HepG2 (cell line): ENCODE measurements around the gene TAF8. TPM values are rescaled to one million over a fixed set of nuclear protein-coding genes. Genes with fewer than 3 reads are reported as not detected.

Experiments
- AKAP8 ChIP-seq: sonication (generic); formaldehyde crosslinking; IDR thresholded peaks from 2 replicates; pipeline ENCODE4 v1.5.1; 2020; ENCODE audit warnings: mild to moderate bottlenecking, missing genetic modification reagents
- CREB1 ChIP-seq, 2 experiments: fragments of 450-650 bp in 1 of 2; IDR thresholded peaks; 2 replicates each; pipeline ENCODE4 v1.6.1; 2016 to 2017; ENCODE audit warnings: control low read depth in 1 of 2, mild to moderate bottlenecking in 1 of 2, missing compliant biosample characterization in 1 of 2, missing genetic modification characterization in 1 of 2
- FOXA1 ChIP-seq, 2 experiments: fragments of 450-650 bp in 1 of 2; sonication (generic) in 1 of 2; formaldehyde crosslinking in 1 of 2; IDR thresholded peaks; 2 replicates each; pipeline versions ENCODE4 v1.4.0 to v1.6.1; 2016 to 2020; ENCODE audit warnings: missing genetic modification reagents in 1 of 2
- FOXA3 ChIP-seq: IDR thresholded peaks from 2 replicates; pipeline ENCODE4 v1.6.1; 2016; ENCODE audit warnings: missing genetic modification reagents, missing compliant biosample characterization
- FOXO1 ChIP-seq: sonication (generic); formaldehyde crosslinking; IDR thresholded peaks from 2 replicates; pipeline ENCODE4 v1.4.0; 2020; ENCODE audit warnings: missing genetic modification reagents
- HCFC1 ChIP-seq: fragments of 150-350 bp; IDR thresholded peaks from 2 replicates; pipeline ENCODE4 v1.6.1; 2014; ENCODE audit warnings: low read depth, low read length
- HHEX ChIP-seq: IDR thresholded peaks from 2 replicates; pipeline ENCODE4 v1.6.1; 2016; ENCODE audit warnings: control low read depth
- JDP2 ChIP-seq: sonication (generic); formaldehyde crosslinking; IDR thresholded peaks from 2 replicates; pipeline ENCODE4 v1.8.1; 2022; ENCODE audit warnings: missing genetic modification reagents, borderline replicate concordance
- JUN ChIP-seq: sonication (generic); formaldehyde crosslinking; IDR thresholded peaks from 2 replicates; pipeline ENCODE4 v1.4.0; 2020; ENCODE audit warnings: mild to moderate bottlenecking, missing genetic modification reagents
- KDM4B ChIP-seq: sonication (generic); formaldehyde crosslinking; IDR thresholded peaks from 2 replicates; pipeline ENCODE4 v1.4.0; 2020; ENCODE audit warnings: missing genetic modification reagents
- KLF11 ChIP-seq: IDR thresholded peaks from 2 replicates; pipeline ENCODE4 v1.6.1; 2016; ENCODE audit warnings: missing compliant biosample characterization
- MAFF ChIP-seq: IDR thresholded peaks from 2 replicates; pipeline ENCODE4 v1.6.1; 2011; ENCODE audit warnings: low read depth, low read length, improper control_type of control experiment
- MAFK ChIP-seq, 2 experiments: IDR thresholded peaks in 1 of 2; conservative IDR thresholded peaks in 1 of 2; 2 replicates each; pipeline ENCODE4 v1.6.1; 2011; ENCODE audit warnings: improper control_type of control experiment in 2 of 2, low read length in 2 of 2
- NR2F2 ChIP-seq: IDR thresholded peaks from 2 replicates; pipeline ENCODE4 v1.6.1; 2012; ENCODE audit warnings: low read depth, inconsistent platforms, borderline replicate concordance
- PPARG ChIP-seq: conservative IDR thresholded peaks from 2 replicates; pipeline ENCODE4 v1.6.1; 2016; ENCODE audit warnings: missing biosample characterization, missing genetic modification reagents
- PRMT3 ChIP-seq: sonication (generic); formaldehyde crosslinking; IDR thresholded peaks from 2 replicates; pipeline ENCODE4 v1.8.1; 2022; ENCODE audit warnings: low read depth, mild to moderate bottlenecking, moderate library complexity, missing genetic modification reagents, borderline replicate concordance
- RARA ChIP-seq: IDR thresholded peaks from 2 replicates; pipeline ENCODE4 v1.6.1; 2016; ENCODE audit warnings: missing genetic modification reagents, missing compliant biosample characterization
- RBM39 ChIP-seq: fragments of 200-400 bp; formaldehyde crosslinking; IDR thresholded peaks from one replicate; pipeline ENCODE4 v1.6.1; 2018; ENCODE audit warnings: antibody characterized with exemption, mild to moderate bottlenecking, low read depth, low read length; ENCODE audit not compliant: poor library complexity, severe bottlenecking
- RXRB ChIP-seq: IDR thresholded peaks from 2 replicates; pipeline ENCODE4 v1.6.1; 2016; ENCODE audit warnings: borderline replicate concordance, missing genetic modification reagents, missing compliant biosample characterization
- TBX3 ChIP-seq: fragments of 450-650 bp; IDR thresholded peaks from 2 replicates; pipeline ENCODE4 v1.6.1; 2017; ENCODE audit warnings: antibody characterized with exemption, mild to moderate bottlenecking, inconsistent platforms, borderline replicate concordance
- ZBTB21 ChIP-seq: sonication (generic); formaldehyde crosslinking; IDR thresholded peaks from 2 replicates; pipeline ENCODE4 v1.4.0; 2020; ENCODE audit warnings: missing genetic modification reagents
- ZNF101 ChIP-seq: sonication (generic); formaldehyde crosslinking; IDR thresholded peaks from 2 replicates; pipeline ENCODE4 v1.4.0; 2020; ENCODE audit warnings: mild to moderate bottlenecking, low read depth, missing genetic modification reagents, borderline replicate concordance
- polyA plus RNA-seq, 8 experiments: library from polyadenylated mRNA; depleted of rRNA in 3 of 8; stranded (reverse) in 7 of 8; unstranded in 1 of 8; fragments of >200 nt; fragmentation: Illumina TruSeq in 4 of 8; extraction: Trizol in 4 of 8; gene quantifications; 2 replicates each; pipeline versions ENCODE4 v1.2.1 to v1.2.3, GENCODE V29; 2011 to 2016; ENCODE audit warnings: low read depth in 4 of 8, missing spikeins in 1 of 8, mixed read lengths in 1 of 8; ENCODE audit not compliant: insufficient read depth in 1 of 8
- total RNA-seq, 5 experiments: library from RNA; depleted of rRNA; stranded (reverse); fragments of >200 nt; fragmentation: Illumina TruSeq; extraction: Trizol; gene quantifications; 2 replicates each; pipeline ENCODE4 v1.2.3, GENCODE V29; 2016; ENCODE audit warnings: low read depth in 1 of 5
- TF ChIP-seq, protein P1 (sequence below): sonication (generic); formaldehyde crosslinking; IDR thresholded peaks from 2 replicates; pipeline ENCODE4 v1.5.0; 2020; ENCODE audit warnings: mild to moderate bottlenecking, missing genetic modification reagents, borderline replicate concordance

Gene TAF8
- total and polyA plus RNA-seq, 2 of the 13 experiments (the other 11 are each of a cell fraction or from before 2014, with no cell fraction given): 25.2 to 25.8 TPM

DNA sequence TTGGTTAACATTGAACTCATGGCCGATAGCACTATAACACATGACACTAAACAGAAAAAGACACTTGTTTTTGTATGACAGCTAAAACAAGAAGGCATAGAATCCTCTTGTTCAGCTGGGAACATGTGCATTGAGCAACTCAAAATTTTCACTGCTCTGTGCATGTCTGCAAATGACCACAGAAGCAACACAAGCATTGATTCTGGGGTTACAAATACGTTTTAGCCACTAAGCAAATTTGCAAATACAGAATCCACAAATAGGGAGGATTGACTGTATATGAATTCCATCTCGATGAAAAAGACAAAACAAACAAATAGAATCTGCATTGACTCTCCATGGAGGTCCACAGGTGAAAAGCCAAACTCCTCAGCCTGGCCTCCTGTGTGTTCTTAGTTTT lies 60.4 kb downstream of the TAF8 start (continued):
- peak; percentile 47 to 49; a peak in 2 of 4 replicates for TF ChIP-seq MAFK (conservative IDR thresholded peaks at IDR 0.05 in 1 of 2, IDR thresholded peaks at IDR 0.05 in 1 of 2; ENCODE audit: low read length in 2 of 2)
- peak; percentile 96 for TF ChIP-seq HHEX (CRISPR knock-in tag)
- no peak for TF ChIP-seq CREB1 (IDR thresholded peaks at IDR 0.05)
- peak; percentile 45; the same call in 1 of the 2 replicates for TF ChIP-seq CREB1 (CRISPR knock-in tag; IDR thresholded peaks at IDR 0.05)
- TF ChIP-seq FOXO1 (CRISPR knock-in tag): no peak
- no peak for TF ChIP-seq RBM39
- peak; percentile 60; the same call in 1 of the 2 replicates for TF ChIP-seq FOXA1 (IDR thresholded peaks at IDR 0.05)
- 0 out of 2 replicates have a peak, but pooled peaks have one; percentile 35 for TF ChIP-seq FOXA1 (CRISPR knock-in tag; IDR thresholded peaks at IDR 0.05)
- TF ChIP-seq, protein P1, sequence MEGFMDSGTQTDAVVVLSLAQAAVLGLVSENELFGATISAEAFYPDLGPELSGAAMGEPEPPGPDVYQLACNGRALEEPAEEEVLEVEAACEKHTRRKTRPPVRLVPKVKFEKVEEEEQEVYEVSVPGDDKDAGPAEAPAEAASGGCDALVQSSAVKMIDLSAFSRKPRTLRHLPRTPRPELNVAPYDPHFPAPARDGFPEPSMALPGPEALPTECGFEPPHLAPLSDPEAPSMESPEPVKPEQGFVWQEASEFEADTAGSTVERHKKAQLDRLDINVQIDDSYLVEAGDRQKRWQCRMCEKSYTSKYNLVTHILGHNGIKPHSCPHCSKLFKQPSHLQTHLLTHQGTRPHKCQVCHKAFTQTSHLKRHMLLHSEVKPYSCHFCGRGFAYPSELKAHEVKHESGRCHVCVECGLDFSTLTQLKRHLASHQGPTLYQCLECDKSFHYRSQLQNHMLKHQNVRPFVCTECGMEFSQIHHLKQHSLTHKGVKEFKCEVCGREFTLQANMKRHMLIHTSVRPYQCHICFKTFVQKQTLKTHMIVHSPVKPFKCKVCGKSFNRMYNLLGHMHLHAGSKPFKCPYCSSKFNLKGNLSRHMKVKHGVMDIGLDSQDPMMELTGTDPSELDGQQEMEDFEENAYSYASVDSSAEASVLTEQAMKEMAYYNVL (CRISPR knock-in tag): no peak
- TF ChIP-seq KLF11 (CRISPR knock-in tag): no peak
- TF ChIP-seq RARA (CRISPR knock-in tag): peak; percentile 36; the same call in 1 of the 2 replicates
- no peak for TF ChIP-seq PRMT3
- TF ChIP-seq TBX3: peak; percentile 93
- TF ChIP-seq FOXA3 (CRISPR knock-in tag): peak; percentile 65; the same call in 1 of the 2 replicates
- TF ChIP-seq KDM4B (CRISPR knock-in tag): no peak
- no peak for TF ChIP-seq HCFC1
- TF ChIP-seq ZBTB21 (CRISPR knock-in tag): no peak
- no peak for TF ChIP-seq JDP2 (CRISPR knock-in tag)
- 0 out of 2 replicates have a peak, but pooled peaks have one; percentile 21 for TF ChIP-seq RXRB (CRISPR knock-in tag)
- TF ChIP-seq JUN (CRISPR knock-in tag): 0 out of 2 replicates have a peak, but pooled peaks have one; percentile 28
- no peak for TF ChIP-seq AKAP8 (CRISPR knock-in tag)
- TF ChIP-seq NR2F2: peak; percentile 48; the same call in 1 of the 2 replicates
- peak; percentile 40; the same call in 1 of the 2 replicates for TF ChIP-seq MAFF
- TF ChIP-seq ZNF101 (CRISPR knock-in tag): no peak
- TF ChIP-seq PPARG (CRISPR knock-in tag): no peak
- TF ChIP-seq, all 625 proteins: peak for 28
